GM12891 (cell line): ENCODE measurements around the gene GNAO1.

Source experiments
- POLR2A ChIP-seq: IDR thresholded peaks from 2 replicates; pipeline ENCODE4 v1.6.1; 2011; ENCODE audit warnings: low read depth, low read length, control low read depth
- POLR2AphosphoS5 ChIP-seq: IDR thresholded peaks from 2 replicates; pipeline ENCODE4 v1.6.1; 2011; ENCODE audit warnings: low read depth, low read length, control low read depth
- TAF1 ChIP-seq: IDR thresholded peaks from 2 replicates; pipeline ENCODE4 v1.6.1; 2011; ENCODE audit warnings: low read depth, low read length, control low read depth

DNA sequence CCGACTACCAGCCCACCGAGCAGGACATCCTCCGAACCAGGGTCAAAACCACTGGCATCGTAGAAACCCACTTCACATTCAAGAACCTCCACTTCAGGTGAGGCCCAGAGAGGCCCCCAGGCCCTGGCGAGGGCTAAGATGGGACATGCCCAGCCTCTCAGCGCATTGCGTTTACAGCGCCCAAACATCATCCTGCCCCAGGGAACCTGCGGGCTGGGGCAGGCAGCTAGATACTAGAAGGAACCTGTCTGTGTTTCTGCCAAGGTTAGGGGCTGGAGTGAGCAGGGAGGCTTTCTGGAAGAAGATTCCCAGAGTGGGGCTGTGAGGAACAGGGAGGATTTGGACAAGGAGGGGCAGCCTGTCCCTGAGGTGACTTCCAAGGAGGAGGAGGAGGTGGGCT is 143.5 kb downstream of the GNAO1 start:
- no peak for TF ChIP-seq POLR2AphosphoS5
- TF ChIP-seq POLR2A = no peak
- no peak for TF ChIP-seq TAF1
